GM12878 (cell line): ENCODE results near the gene ACTMAP. TPM values are rescaled to one million over a fixed set of nuclear protein-coding genes. Genes with fewer than 3 reads are reported as not detected.

Source experiments
- ATAC-seq: fragments of 200-7000 bp; cut with Tn5 transposase; 3 replicates; pipeline ENCODE4 v1.9.1; 2020; ENCODE audit warnings: mild to moderate bottlenecking, moderate library complexity
- BruUV-seq: library from RNA; stranded (reverse); fragments of 400-500 nt; replicated peaks from 2 replicates; lab custom pipeline; 2021; lab: Mats Ljungman, UMichigan
- CTCF ChIA-PET: fragments of 300-600 bp; sonication (Branson Sonifier 250); formaldehyde crosslinking; extraction: SDS; loops from one replicate; lab custom pipeline; 2021; ENCODE audit warnings: inconsistent platforms; lab: Yijun Ruan, JAX
- POLR2A ChIA-PET: fragments of 350-600 bp; formaldehyde crosslinking; extraction: SDS; loops from one replicate; lab custom pipeline; 2021; ENCODE audit warnings: inconsistent platforms; lab: Charles Lee
- RAD21 ChIA-PET: fragments of 300-600 bp; sonication (Branson Sonifier 250); formaldehyde crosslinking; loops from one replicate; lab custom pipeline; 2023; ENCODE audit warnings: antibody characterized with exemption; ENCODE audit not compliant: unreplicated experiment; lab: Charles Lee
- SMC1A ChIA-PET: fragments of 300-600 bp; sonication (Branson Sonifier 250); formaldehyde crosslinking; loops from one replicate; lab custom pipeline; 2023; ENCODE audit not compliant: unreplicated experiment, uncharacterized antibody; lab: Charles Lee
- DNase-seq: peaks from one replicate; pipeline ENCODE4 v3.0.0-alpha.2; 2011; ENCODE audit warnings: low read depth, low spot score
- FAIRE-seq: peaks from 3 replicates; lab custom pipeline; 2011; peaks lifted over from hg19 to GRCh38; lab: Jason Lieb, UNC
- H2AFZ ChIP-seq: 2 replicates; pipeline ENCODE4 v1.6.0; 2011; ENCODE audit warnings: low read depth, low read length, control low read depth; ENCODE audit not compliant: control insufficient read depth
- H3K27ac ChIP-seq: 2 replicates; pipeline ENCODE4 v1.5.1; 2011; ENCODE audit warnings: control low read depth; ENCODE audit not compliant: control insufficient read depth, insufficient read depth
- H3K27me3 ChIP-seq, 2 experiments: replicated peaks in 1 of 2; 2 replicates each; pipeline versions ENCODE4 v1.6.0 to v1.6.1; 2011; ENCODE audit warnings: low read length in 1 of 2; ENCODE audit not compliant: control insufficient read depth in 2 of 2, insufficient read depth in 2 of 2
- H3K36me3 ChIP-seq, 2 experiments: 2 replicates each; pipeline ENCODE4 v1.5.1; 2011; ENCODE audit warnings: low read length in 1 of 2; ENCODE audit not compliant: control insufficient read depth in 2 of 2, insufficient read depth in 2 of 2
- H3K4me1 ChIP-seq: 2 replicates; pipeline ENCODE4 v1.6.1; 2011; ENCODE audit warnings: mild to moderate bottlenecking, low read length, moderate library complexity, mixed read lengths; ENCODE audit not compliant: control insufficient read depth, insufficient read depth
- H3K4me2 ChIP-seq: 2 replicates; pipeline ENCODE4 v1.6.0; 2011; ENCODE audit warnings: control low read depth; ENCODE audit not compliant: control insufficient read depth, insufficient read depth
- H3K4me3 ChIP-seq: fragments of 200-600 bp; sonication (generic); 2 replicates; pipeline ENCODE4 v1.5.1; 2016
- H3K79me2 ChIP-seq: 2 replicates; pipeline ENCODE4 v1.6.0; 2011; ENCODE audit warnings: low read length; ENCODE audit not compliant: control insufficient read depth, insufficient read depth
- H3K9ac ChIP-seq: 2 replicates; pipeline ENCODE4 v1.8.0; 2011; ENCODE audit warnings: low read length, control low read depth, mixed read lengths; ENCODE audit not compliant: control insufficient read depth, insufficient read depth
- H3K9me3 ChIP-seq: replicated peaks from 3 replicates; pipeline ENCODE4 v1.5.1; 2011; ENCODE audit warnings: mild to moderate bottlenecking, low read length; ENCODE audit not compliant: control insufficient read depth, insufficient read depth
- H4K20me1 ChIP-seq: 2 replicates; pipeline ENCODE4 v1.6.0; 2011; ENCODE audit not compliant: control insufficient read depth, insufficient read depth
- BRCA1 ChIP-seq: IDR thresholded peaks from 2 replicates; pipeline ENCODE4 v1.6.1; 2011; ENCODE audit warnings: low read depth, low read length, improper control_type of control experiment
- CEBPZ ChIP-seq: fragments of 150-350 bp; IDR thresholded peaks from 2 replicates; pipeline ENCODE4 v1.6.1; 2016; ENCODE audit warnings: low read depth, low read length
- EP300 ChIP-seq, 2 experiments: fragments of 150-350 bp in 1 of 2; IDR thresholded peaks; 2 replicates each; pipeline ENCODE4 v1.6.1; 2011 to 2012; ENCODE audit warnings: low read depth in 2 of 2, low read length in 2 of 2, borderline replicate concordance in 1 of 2, improper control_type of control experiment in 1 of 2, inconsistent platforms in 1 of 2; ENCODE audit not compliant: control insufficient read depth in 1 of 2
- FOXK2 ChIP-seq: fragments of 450-650 bp; IDR thresholded peaks from 2 replicates; pipeline ENCODE4 v1.6.1; 2017; ENCODE audit warnings: mild to moderate bottlenecking, moderate library complexity
- KDM1A ChIP-seq: fragments of 200-600 bp; sonication (generic); IDR thresholded peaks from 2 replicates; pipeline ENCODE4 v1.6.1; 2016; ENCODE audit warnings: borderline replicate concordance
- PKNOX1 ChIP-seq: fragments of 450-650 bp; IDR thresholded peaks from 2 replicates; pipeline ENCODE4 v1.6.1; 2016; ENCODE audit warnings: mild to moderate bottlenecking
- SP1 ChIP-seq: IDR thresholded peaks from one replicate; pipeline ENCODE4 v1.6.1; 2011; ENCODE audit warnings: low read depth, low read length
- TAF1 ChIP-seq: IDR thresholded peaks from 2 replicates; pipeline ENCODE4 v1.6.1; 2011; ENCODE audit warnings: mild to moderate bottlenecking, low read depth, low read length, borderline replicate concordance
- WRNIP1 ChIP-seq: IDR thresholded peaks from 2 replicates; pipeline ENCODE4 v1.6.1; 2011; ENCODE audit warnings: low read depth, low read length, improper control_type of control experiment, borderline replicate concordance
- YY1 ChIP-seq: IDR thresholded peaks from 2 replicates; pipeline ENCODE4 v1.6.1; 2011; ENCODE audit warnings: low read depth, mild to moderate bottlenecking, low read length
- ZNF274 ChIP-seq: IDR thresholded peaks from one replicate; pipeline ENCODE4 v1.8.0; 2011; ENCODE audit not compliant: insufficient read length, insufficient read depth
- WGBS: methylation state at CpG from one replicate; pipeline ENCODE4 v1.1.6; 2016; ENCODE audit warnings: low lambda C conversion rate; ENCODE audit not compliant: insufficient replicate concordance, insufficient coverage; ENCODE audit errors: missing lambda C conversion rate; 5-methylcytosine and 5-hydroxymethylcytosine counted together
- in situ Hi-C: fragments of 300-500 bp; cut with MboI; formaldehyde crosslinking; loops from 9 replicates; pipeline ENCODE4 v1.14.3; 2018; ENCODE audit warnings: mixed read lengths
- intact Hi-C: fragments of 100-400 bp; cut with micrococcal nuclease; formaldehyde crosslinking; loops from one replicate; pipeline ENCODE4 v1.14.2; 2022; ENCODE audit not compliant: unreplicated experiment
- polyA plus RNA-seq, 11 experiments: library from polyadenylated mRNA; depleted of rRNA in 4 of 11; unstranded in 6 of 11; stranded (reverse) in 5 of 11; fragments of >200 nt; fragmentation: Nextera tagmentation in 4 of 11; fragmentation: Illumina TruSeq in 1 of 11; extraction: Ambion mirVana in 4 of 11; extraction: Trizol in 1 of 11; gene quantifications; 1 replicate in 1 of 11; 2 replicates in 10 of 11; pipeline versions ENCODE4 v1.2.1 to v1.2.3, GENCODE V29; 2011 to 2016; ENCODE audit warnings: inconsistent platforms in 2 of 11, missing spikeins in 2 of 11, low read depth in 1 of 11
- total RNA-seq, 4 experiments: library from RNA; depleted of rRNA in 3 of 4; stranded (reverse); fragments of >200 nt in 3 of 4; fragmentation: Illumina TruSeq in 1 of 4; extraction: Trizol in 1 of 4; gene quantifications; 2 replicates each; pipeline versions ENCODE4 v1.2.1 to v1.2.3, GENCODE V29; 2013 to 2021

ACTMAP gene
- total and polyA plus RNA-seq, 10 of the 15 experiments (the other 5 are each of a cell fraction or from before 2014, with no cell fraction given): 3.0 to 26.2 (median 11.1) TPM

DNA sequence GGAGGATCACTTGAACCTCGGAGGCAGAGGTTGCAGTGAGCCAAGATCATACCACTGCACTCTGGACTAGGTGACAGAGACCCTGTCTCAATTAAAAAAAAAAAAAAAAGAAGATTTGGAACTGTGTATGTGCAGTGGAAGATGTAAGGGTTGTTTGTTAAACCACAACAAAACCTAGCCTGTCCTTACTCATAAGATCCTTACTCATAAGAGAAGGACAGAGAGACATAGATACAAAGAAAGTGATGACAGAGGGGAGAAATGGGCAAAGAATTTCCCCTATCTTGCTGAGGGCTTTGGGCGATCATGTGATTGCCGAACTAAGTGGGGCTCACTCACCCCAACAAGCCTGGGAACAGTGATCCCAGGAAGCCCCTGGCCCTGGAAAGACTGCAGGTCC is 25.4 kb downstream of the ACTMAP start:
- Histone ChIP-seq H3K4me1 (peaks cover 3% of the 10 kb centered on the region; the same call in 1 of the 2 replicates), H3K27me3 (no peaks in the 10 kb centered on the region), H3K9me3 (no peaks in the 10 kb centered on the region), H3K4me2 (no peak overlapping the region), H3K4me3 (no peak overlapping the region), H3K36me3 (no peaks in the 10 kb centered on the region; a peak in 4 of 4 replicates), H3K27ac (no peak overlapping the region), H2AFZ (no peak overlapping the region), H3K79me2 (no peaks in the 10 kb centered on the region; the same call in 1 of the 2 replicates), H3K9ac (no peak overlapping the region), H4K20me1 (no peaks in the 10 kb centered on the region)
- no peak for TF ChIP-seq TAF1
- WGBS: 88% methylated on average over 3 of the region's 3 CpGs
- ATAC-seq (no peak; the same call in 2 of the 3 replicates), FAIRE-seq (no peak), DNase-seq (no peak)
- SMC1A ChIA-PET: interaction anchor here (1.3 kb wide), 1 partner anchor 22 kb away, joined by 3 read pairs; no protein-coding TSS in a partner anchor
- no TSS peak for BruUV-seq
- in situ Hi-C loops: no loop called here
- intact Hi-C loops: no loop called here
- RAD21 ChIA-PET: interaction anchor here (1.3 kb wide), 1 partner anchor 30 kb away, joined by 3 read pairs; no protein-coding TSS in a partner anchor
- POLR2A ChIA-PET: interaction anchor here (0.5 to 1.0 kb wide), 2 partner anchors 8 to 76 kb away, joined by 3 to 4 read pairs; partner anchors contain the start of genes COQ8B and ITPKC
- CTCF ChIA-PET: interaction anchor here (1.0 kb wide), 1 partner anchor 27 kb away, joined by 3 read pairs; no protein-coding TSS in a partner anchor

DNA sequence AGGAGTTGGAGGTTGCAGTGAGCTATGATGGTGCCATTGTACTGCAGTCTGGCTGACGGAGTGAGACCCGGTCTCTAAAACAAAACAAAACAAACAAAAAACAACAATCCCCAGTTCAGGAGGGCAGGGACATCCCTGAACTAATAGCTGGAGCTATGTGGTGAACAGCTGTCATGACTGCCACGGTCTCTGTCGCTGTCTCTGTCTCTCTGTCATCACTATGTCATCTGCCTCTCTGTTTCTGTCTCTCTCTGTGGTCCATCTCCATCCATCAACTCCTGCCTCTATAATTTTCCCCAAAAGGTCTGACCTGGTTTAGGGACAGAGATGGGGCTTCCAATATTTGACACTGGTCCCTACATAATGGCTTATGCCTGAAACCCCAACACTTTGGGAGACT is 26.0 kb downstream of the ACTMAP start:
- Histone ChIP-seq H3K79me2 (peaks cover 4% of the 10 kb centered on the region), H3K4me2 (no peak overlapping the region), H2AFZ (no peak overlapping the region), H3K9ac (no peak overlapping the region), H3K27me3 (no peaks in the 10 kb centered on the region), H3K36me3 (no peaks in the 10 kb centered on the region; a peak in 4 of 4 replicates), H3K9me3 (no peaks in the 10 kb centered on the region), H4K20me1 (no peaks in the 10 kb centered on the region), H3K4me1 (peaks cover 6% of the 10 kb centered on the region; the same call in 1 of the 2 replicates), H3K27ac (no peak overlapping the region), H3K4me3 (no peak overlapping the region)
- 85% methylated on average over 4 of the region's 4 CpGs for WGBS
- ChIA-PET CTCF (no interaction called here), RAD21 (interaction anchor here (1.3 kb wide), 1 partner anchor 31 kb away, joined by 3 read pairs; no protein-coding TSS in a partner anchor), POLR2A (no interaction called here), SMC1A (interaction anchor here (1.3 kb wide), 1 partner anchor 23 kb away, joined by 3 read pairs; no protein-coding TSS in a partner anchor)
- DNase-seq: no peak
- no TSS peak for BruUV-seq
- no peak for FAIRE-seq
- in situ Hi-C loops: no loop called here
- intact Hi-C loops: no loop called here
- ATAC-seq: no peak
- TF ChIP-seq CEBPZ: no peak
- TF ChIP-seq KDM1A: no peak
- TF ChIP-seq WRNIP1: no peak
- no peak for TF ChIP-seq YY1
- no peak for TF ChIP-seq ZNF274
- no peak for TF ChIP-seq FOXK2
- no peak for TF ChIP-seq SP1
- no peak for TF ChIP-seq EP300 (IDR thresholded peaks at IDR 0.05; ENCODE audit: borderline replicate concordance in 1 of 2, control insufficient read depth in 1 of 2, low read depth in 2 of 2, low read length in 2 of 2)
- no peak for TF ChIP-seq PKNOX1
- no peak for TF ChIP-seq BRCA1
